Breast epithelium (tissue), 4 donors: Measurements from ENCODE around the gene FHL3. TPM values are rescaled to one million over a fixed set of nuclear protein-coding genes. Genes with fewer than 3 reads are reported as not detected.
"Not testable (repeated sequence)": the region's sequence is repeated elsewhere in the genome, so short reads cannot be mapped to it uniquely, and the experiment has no call there.

Experiments
- DNase-seq, 2 donors: peaks; one replicate each; pipeline ENCODE4 v3.0.0-alpha.2; 2019; ENCODE audit warnings: low spot score in 2 of 2
- H3K27ac ChIP-seq, 2 donors: fragments of 200-600 bp; sonication (generic) in 1 of 2; one replicate each; pipeline ENCODE4 v1.5.1; 2016 to 2019; ENCODE audit warnings: mild to moderate bottlenecking in 1 of 2
- H3K27me3 ChIP-seq, 2 donors: fragments of 200-600 bp; sonication (generic) in 1 of 2; one replicate each; pipeline versions ENCODE4 v1.5.1 to v1.6.0; 2017 to 2019; ENCODE audit warnings: control low read depth in 1 of 2, mild to moderate bottlenecking in 1 of 2
- H3K36me3 ChIP-seq: fragments of 200-600 bp; one replicate; pipeline ENCODE4 v1.5.1; 2019
- H3K4me1 ChIP-seq, 2 donors: fragments of 200-600 bp; sonication (generic); one replicate each; pipeline ENCODE4 v1.5.1; 2016 to 2019; ENCODE audit warnings: control low read depth in 1 of 2
- H3K4me3 ChIP-seq, 3 donors: fragments of 200-600 bp; sonication (generic); 1 replicate in 2 of 3; 2 replicates in 1 of 3; pipeline ENCODE4 v1.5.1; 2016 to 2019; ENCODE audit warnings: mild to moderate bottlenecking in 3 of 3, moderate library complexity in 2 of 3
- H3K9me3 ChIP-seq, 2 donors: fragments of 200-600 bp; sonication (generic) in 1 of 2; one replicate each; pipeline ENCODE4 v1.5.1; 2016 to 2019; ENCODE audit warnings: control low read depth in 1 of 2
- CTCF ChIP-seq, 3 donors: fragments of 450-650 bp; IDR thresholded peaks; one replicate each; pipeline ENCODE4 v1.5.1; 2016 to 2017; ENCODE audit warnings: antibody characterized with exemption in 3 of 3, mild to moderate bottlenecking in 3 of 3, moderate library complexity in 3 of 3
- POLR2A ChIP-seq: fragments of 450-650 bp; IDR thresholded peaks from one replicate; pipeline ENCODE4 v1.6.1; 2016; ENCODE audit warnings: antibody characterized with exemption, mild to moderate bottlenecking, moderate library complexity
- POLR2AphosphoS5 ChIP-seq, 3 donors: sonication (generic); formaldehyde crosslinking; IDR thresholded peaks; one replicate each; pipeline ENCODE4 v1.6.1; 2017; ENCODE audit warnings: antibody characterized with exemption in 3 of 3
- intact Hi-C: fragments of 100-400 bp; cut with DNase I; formaldehyde crosslinking; loops from one replicate; pipeline ENCODE4 v1.15.1; 2023; ENCODE audit warnings: low total_unique reads
- total RNA-seq, 3 donors: library from RNA; depleted of rRNA; stranded (reverse); fragments of >200 nt; gene quantifications; one replicate each; pipeline ENCODE4 v1.1.0, GENCODE V29; 2016

Gene FHL3
- total RNA-seq, 3 donors from 2014 or later: 11.8 to 22.6 (median 21.4) TPM

- H3K36me3 ChIP-seq: peaks cover 9% of the 10 kb centered on the region
- no peaks in the 10 kb centered on the region for H3K27me3 ChIP-seq
- no peak for DNase-seq
- H3K27ac ChIP-seq: peak overlapping the region; percentile 77 to 82
- peak overlapping the region; percentile 88 to 92 (median 91) for H3K4me3 ChIP-seq
- intact Hi-C loops: no loop called here
- TF ChIP-seq POLR2A: no peak
- no peaks in the 10 kb centered on the region for H3K9me3 ChIP-seq
- H3K4me1 ChIP-seq: peaks cover 0 to 10% of the 10 kb centered on the region in 2 donors
Observed at GRCh38 chr1:37989361-37989930, 15.9 kb downstream of the FHL3 start.

GRCh38 chr1:37987679-37988078, 17.6 kb downstream of the FHL3 start:
- Histone ChIP-seq H3K36me3 (peaks cover 9% of the 10 kb centered on the region), H3K27me3 (no peaks in the 10 kb centered on the region), H3K4me1 (peaks cover 0 to 10% of the 10 kb centered on the region in 2 donors), H3K27ac (no peak overlapping the region), H3K4me3 (no peak overlapping the region), H3K9me3 (no peaks in the 10 kb centered on the region)
- no peak for TF ChIP-seq POLR2A
- DNase-seq: no peak
- intact Hi-C loops: no loop called here

- intact Hi-C loops: no loop called here
Observed at GRCh38 chr1:37983546-37983945, 21.8 kb downstream of the FHL3 start.

GRCh38 chr1:37978541-37978940, 26.8 kb downstream of the FHL3 start:
- H3K36me3 ChIP-seq: peaks cover 5% of the 10 kb centered on the region
- H3K27ac ChIP-seq: no peak overlapping the region
- no peak overlapping the region for H3K4me3 ChIP-seq
- intact Hi-C loops: no loop called here
- TF ChIP-seq POLR2A (no peak), POLR2AphosphoS5 (IDR thresholded peaks at IDR 0.05) (no peak), CTCF (IDR thresholded peaks at IDR 0.05) (no peak)
- H3K9me3 ChIP-seq: no peaks in the 10 kb centered on the region
- DNase-seq: no peak
- no peaks in the 10 kb centered on the region for H3K4me1 ChIP-seq
- no peaks in the 10 kb centered on the region for H3K27me3 ChIP-seq

More at GRCh38 chr1:37983546-37983945, 21.8 kb downstream of the FHL3 start:
- TF ChIP-seq POLR2A (no peak), CTCF (IDR thresholded peaks at IDR 0.05) (no peak), POLR2AphosphoS5 (IDR thresholded peaks at IDR 0.05) (no peak)
- Histone ChIP-seq H3K4me3 (no peak overlapping the region), H3K27me3 (no peaks in the 10 kb centered on the region), H3K27ac (no peak overlapping the region), H3K4me1 (peaks cover 0 to 3% of the 10 kb centered on the region in 2 donors), H3K9me3 (no peaks in the 10 kb centered on the region), H3K36me3 (peaks cover 9% of the 10 kb centered on the region)
- no peak for DNase-seq

- peak in 2 of 3 donors; percentile 37 to 38 for TF ChIP-seq CTCF (IDR thresholded peaks at IDR 0.05)
- H3K9me3 ChIP-seq, H3K27ac ChIP-seq, intact Hi-C loops, H3K4me1 ChIP-seq, H3K4me3 ChIP-seq, H3K36me3 ChIP-seq, H3K27me3 ChIP-seq, DNase-seq: not testable (repeated sequence)
Observed at GRCh38 chr1:37975083-37975482, 30.2 kb downstream of the FHL3 start.

GRCh38 chr1:37974567-37974966, 30.7 kb downstream of the FHL3 start:
- no peaks in the 10 kb centered on the region for H3K27me3 ChIP-seq
- TF ChIP-seq CTCF (IDR thresholded peaks at IDR 0.05) (no peak), POLR2AphosphoS5 (IDR thresholded peaks at IDR 0.05) (no peak), POLR2A (no peak)
- H3K36me3 ChIP-seq: peaks cover 6% of the 10 kb centered on the region
- DNase-seq: no peak
- intact Hi-C loops: no loop called here
- H3K4me1 ChIP-seq: no peaks in the 10 kb centered on the region
- no peaks in the 10 kb centered on the region for H3K9me3 ChIP-seq
- H3K27ac ChIP-seq: no peak overlapping the region
- no peak overlapping the region for H3K4me3 ChIP-seq

GRCh38 chr1:37973684-37974083, 31.6 kb downstream of the FHL3 start:
- H3K36me3 ChIP-seq: peaks cover 13% of the 10 kb centered on the region
- H3K9me3 ChIP-seq, H3K4me1 ChIP-seq, DNase-seq, H3K27me3 ChIP-seq, H3K27ac ChIP-seq, intact Hi-C loops, H3K4me3 ChIP-seq: not testable (repeated sequence)
